Measurements from ENCODE around the gene AUTS2. TPM values are rescaled to one million over a fixed set of nuclear protein-coding genes. Genes with fewer than 3 reads are reported as not detected.

AUTS2 gene
- total RNA-seq, 2 experiments from 2014 or later, result 16.9 to 17.7 TPM

- Mint-ChIP-seq H3K9me3 (no peaks in the 10 kb centered on the region), H3K27me3 (no peaks in the 10 kb centered on the region), H3K4me1 (no peaks in the 10 kb centered on the region), H3K4me3 (no peak overlapping the region), H3K27ac (no peak overlapping the region), H3K36me3 (ENCODE audit: low read depth) (no peaks in the 10 kb centered on the region)
- DNase-seq, result no peak
- ChIA-PET POLR2A (no interaction called here), CTCF (no interaction called here)
These were observed 45.0 kb downstream of the AUTS2 start for GRCh38 chr7:69643265-69643664.

- Mint-ChIP-seq H3K27me3 (no peaks in the 10 kb centered on the region), H3K4me1 (no peaks in the 10 kb centered on the region), H3K36me3 (ENCODE audit: low read depth) (no peaks in the 10 kb centered on the region), H3K4me3 (no peak overlapping the region), H3K9me3 (no peaks in the 10 kb centered on the region), H3K27ac (no peak overlapping the region)
- CTCF ChIA-PET, result no interaction called here
- DNase-seq, result no peak
- POLR2A ChIA-PET, result no interaction called here
These were observed 45.6 kb downstream of the AUTS2 start for GRCh38 chr7:69643708-69644445.

GRCh38 chr7:69645683-69646082 is 47.4 kb downstream of the AUTS2 start:
- ChIA-PET POLR2A (no interaction called here), CTCF (no interaction called here)
- no peak overlapping the region for H3K27ac Mint-ChIP-seq
- no peaks in the 10 kb centered on the region for H3K27me3 Mint-ChIP-seq
- no peaks in the 10 kb centered on the region for H3K36me3 Mint-ChIP-seq (ENCODE audit: low read depth)
- no peaks in the 10 kb centered on the region for H3K9me3 Mint-ChIP-seq
- H3K4me1 Mint-ChIP-seq, result no peaks in the 10 kb centered on the region
- H3K4me3 Mint-ChIP-seq, result no peak overlapping the region
- DNase-seq, result no peak

- Mint-ChIP-seq H3K4me3 (no peak overlapping the region), H3K9me3 (no peaks in the 10 kb centered on the region), H3K27ac (no peak overlapping the region), H3K27me3 (no peaks in the 10 kb centered on the region), H3K4me1 (peaks cover 1% of the 10 kb centered on the region), H3K36me3 (ENCODE audit: low read depth) (no peaks in the 10 kb centered on the region)
- ChIA-PET CTCF (no interaction called here), POLR2A (no interaction called here)
- DNase-seq, result no peak
These were observed 52.9 kb downstream of the AUTS2 start for GRCh38 chr7:69651101-69651590.

GRCh38 chr7:69652947-69653701 is 54.8 kb downstream of the AUTS2 start:
- Mint-ChIP-seq H3K4me3 (no peak overlapping the region), H3K27ac (no peak overlapping the region), H3K4me1 (peaks cover 1% of the 10 kb centered on the region), H3K9me3 (no peaks in the 10 kb centered on the region), H3K27me3 (no peaks in the 10 kb centered on the region), H3K36me3 (ENCODE audit: low read depth) (no peaks in the 10 kb centered on the region)
- ChIA-PET CTCF (no interaction called here), POLR2A (no interaction called here)
- DNase-seq, result no peak

DNA sequence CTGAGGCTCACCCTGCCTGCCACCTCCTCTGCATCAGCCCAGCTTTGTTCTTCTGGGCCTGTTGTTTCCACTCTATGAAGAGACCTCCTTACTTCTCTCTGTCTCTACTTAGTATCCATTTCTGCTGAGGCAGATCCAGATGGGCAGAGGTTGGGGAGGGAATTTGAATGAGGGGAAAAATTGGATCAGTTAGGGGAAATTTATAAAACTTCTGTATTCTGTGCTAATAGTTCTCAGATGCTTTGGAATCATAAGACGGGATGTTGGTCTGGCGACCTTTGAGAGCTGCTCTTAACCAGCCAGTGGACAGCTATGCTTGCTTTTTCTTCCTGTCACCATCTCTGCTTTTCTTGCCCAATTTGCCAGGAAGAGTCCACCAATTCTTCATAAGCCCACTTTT is 55.5 kb downstream of the AUTS2 start:
- Mint-ChIP-seq H3K36me3 (ENCODE audit: low read depth) (no peaks in the 10 kb centered on the region), H3K4me3 (no peak overlapping the region), H3K4me1 (peaks cover 1% of the 10 kb centered on the region), H3K9me3 (no peaks in the 10 kb centered on the region), H3K27me3 (no peaks in the 10 kb centered on the region), H3K27ac (no peak overlapping the region)
- no peak for DNase-seq
- CTCF ChIA-PET, result no interaction called here
- POLR2A ChIA-PET, result no interaction called here

DNA sequence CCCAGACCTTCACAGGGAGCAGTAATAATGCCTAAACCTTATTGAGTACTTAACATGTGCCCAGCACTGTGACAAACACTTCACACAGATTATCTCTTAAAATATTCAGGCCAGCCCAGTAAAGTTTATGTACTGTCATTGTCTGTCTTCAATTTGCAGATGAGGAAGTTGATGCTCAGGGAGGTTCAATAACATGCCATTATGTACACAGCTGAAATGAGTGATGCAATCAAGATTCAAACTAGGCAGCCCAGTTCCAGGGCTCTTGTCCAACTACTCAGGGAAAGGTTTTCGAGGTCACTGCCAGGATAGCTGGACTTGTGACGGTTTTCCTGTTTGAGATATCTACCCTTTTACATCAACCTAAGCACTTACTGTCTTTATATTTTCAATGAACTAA is 56.1 kb downstream of the AUTS2 start:
- DNase-seq, result no peak
- Mint-ChIP-seq H3K4me3 (no peak overlapping the region), H3K9me3 (no peaks in the 10 kb centered on the region), H3K27me3 (no peaks in the 10 kb centered on the region), H3K36me3 (ENCODE audit: low read depth) (no peaks in the 10 kb centered on the region), H3K27ac (no peak overlapping the region), H3K4me1 (peaks cover 1% of the 10 kb centered on the region)
- POLR2A ChIA-PET, result no interaction called here
- CTCF ChIA-PET, result no interaction called here

- no peaks in the 10 kb centered on the region for H3K9me3 Mint-ChIP-seq
- H3K4me3 Mint-ChIP-seq, result no peak overlapping the region
- no peak for DNase-seq
- H3K4me1 Mint-ChIP-seq, result peaks cover 1% of the 10 kb centered on the region
- no peaks in the 10 kb centered on the region for H3K36me3 Mint-ChIP-seq (ENCODE audit: low read depth)
- ChIA-PET POLR2A (no interaction called here), CTCF (no interaction called here)
- H3K27me3 Mint-ChIP-seq, result no peaks in the 10 kb centered on the region
- no peak overlapping the region for H3K27ac Mint-ChIP-seq
These were observed 56.8 kb downstream of the AUTS2 start for GRCh38 chr7:69654849-69655707.

DNA sequence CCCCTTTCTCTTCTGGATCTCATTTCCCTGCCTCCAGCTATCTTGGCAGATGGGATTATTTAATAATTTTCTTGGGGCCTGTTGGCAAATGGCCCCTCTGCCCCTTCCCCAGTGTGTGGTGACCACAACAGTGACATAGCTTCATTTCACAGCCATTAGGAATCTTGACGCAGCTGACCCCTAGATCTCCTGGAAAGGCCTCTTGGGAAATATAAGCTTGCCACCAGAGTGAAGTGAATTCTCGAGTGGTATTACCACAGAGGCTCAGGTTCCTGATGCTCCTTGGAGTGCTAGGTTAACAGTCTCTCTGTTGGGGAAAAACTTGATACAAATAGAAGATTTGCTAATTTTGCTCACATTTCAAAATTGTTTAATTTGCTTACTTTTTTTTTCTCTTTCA is 57.8 kb downstream of the AUTS2 start:
- Mint-ChIP-seq H3K27ac (no peak overlapping the region), H3K27me3 (no peaks in the 10 kb centered on the region), H3K4me3 (no peak overlapping the region), H3K9me3 (no peaks in the 10 kb centered on the region), H3K36me3 (ENCODE audit: low read depth) (no peaks in the 10 kb centered on the region), H3K4me1 (peaks cover 1% of the 10 kb centered on the region)
- no peak for DNase-seq
- ChIA-PET POLR2A (no interaction called here), CTCF (no interaction called here)

GRCh38 chr7:69656890-69657289 is 58.6 kb downstream of the AUTS2 start:
- H3K36me3 Mint-ChIP-seq (ENCODE audit: low read depth), result no peaks in the 10 kb centered on the region
- CTCF ChIA-PET, result no interaction called here

DNA sequence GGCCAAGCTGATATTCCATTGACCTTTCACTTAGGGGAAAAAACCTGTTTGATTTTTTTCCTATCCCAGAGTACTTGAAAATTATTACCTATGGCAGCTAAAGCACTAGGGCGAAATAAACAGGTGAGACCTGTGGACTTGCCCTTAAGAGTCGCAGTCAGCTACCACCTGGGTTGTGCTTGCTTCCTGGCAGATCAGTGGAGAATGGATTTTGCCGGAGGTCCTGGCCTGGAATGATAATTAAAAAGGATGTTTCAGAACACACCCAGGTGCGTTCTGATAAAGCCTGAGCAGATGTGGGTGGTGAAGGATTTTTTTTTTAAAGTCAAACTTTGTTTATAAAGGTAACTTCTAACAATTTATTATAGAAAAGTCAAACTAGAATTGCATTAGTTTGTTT is 59.1 kb downstream of the AUTS2 start:
- no peaks in the 10 kb centered on the region for H3K4me1 Mint-ChIP-seq
- H3K27ac Mint-ChIP-seq, result no peak overlapping the region
- no peak for DNase-seq
- peaks cover 1% of the 10 kb centered on the region for H3K27me3 Mint-ChIP-seq
- H3K4me3 Mint-ChIP-seq, result no peak overlapping the region
- H3K36me3 Mint-ChIP-seq (ENCODE audit: low read depth), result no peaks in the 10 kb centered on the region
- CTCF ChIA-PET, result no interaction called here
- H3K9me3 Mint-ChIP-seq, result no peaks in the 10 kb centered on the region
- POLR2A ChIA-PET, result no interaction called here

More at GRCh38 chr7:69656890-69657289, 58.6 kb downstream of the AUTS2 start:
- Mint-ChIP-seq H3K27me3 (peaks cover 1% of the 10 kb centered on the region), H3K27ac (no peak overlapping the region), H3K9me3 (no peaks in the 10 kb centered on the region), H3K4me1 (no peaks in the 10 kb centered on the region), H3K4me3 (no peak overlapping the region)
- POLR2A ChIA-PET, result no interaction called here
- no peak for DNase-seq

DNA sequence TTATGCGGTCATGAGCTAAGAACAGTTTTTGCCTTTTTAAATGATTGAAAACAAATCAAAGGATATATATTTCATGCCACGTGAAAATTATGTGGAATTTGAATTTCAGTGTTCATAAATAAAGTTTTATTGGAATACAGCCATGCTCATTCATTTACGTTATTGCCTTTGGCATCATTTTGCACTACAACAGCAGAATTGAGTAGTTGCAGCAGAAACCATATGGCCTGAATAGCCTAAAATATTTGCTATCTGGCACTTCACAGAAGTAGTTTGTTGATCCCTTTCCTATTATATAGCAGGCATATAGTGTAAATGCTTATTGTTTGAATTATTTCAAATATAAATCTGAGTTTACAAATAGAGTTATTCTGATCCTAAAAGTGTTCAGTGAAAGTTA is 59.7 kb downstream of the AUTS2 start:
- H3K9me3 Mint-ChIP-seq, result no peaks in the 10 kb centered on the region
- ChIA-PET CTCF (no interaction called here), POLR2A (no interaction called here)
- H3K36me3 Mint-ChIP-seq (ENCODE audit: low read depth), result no peaks in the 10 kb centered on the region
- H3K4me3 Mint-ChIP-seq, result no peak overlapping the region
- no peak overlapping the region for H3K27ac Mint-ChIP-seq
- DNase-seq, result no peak
- no peaks in the 10 kb centered on the region for H3K4me1 Mint-ChIP-seq
- H3K27me3 Mint-ChIP-seq, result peaks cover 1% of the 10 kb centered on the region

DNA sequence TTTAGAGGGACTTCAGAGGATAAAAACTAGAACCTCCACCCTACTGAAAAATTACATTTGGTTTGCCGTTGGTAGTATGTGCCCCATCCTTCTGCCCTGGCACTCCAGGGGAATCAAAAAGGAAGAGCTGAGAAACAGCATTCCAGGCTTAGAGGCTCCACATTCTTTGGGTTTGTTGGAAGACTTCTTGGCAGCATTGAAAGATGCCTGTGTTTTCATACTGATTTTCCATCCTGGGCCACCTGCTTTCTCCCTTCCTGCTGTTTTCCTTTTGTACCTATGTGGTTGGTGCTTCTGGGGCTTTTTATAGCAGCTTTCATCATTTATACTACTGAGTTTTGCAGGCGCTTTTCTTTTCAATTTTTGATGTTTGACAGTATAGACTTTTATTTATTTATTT is 61.7 kb downstream of the AUTS2 start:
- Mint-ChIP-seq H3K4me3 (no peak overlapping the region), H3K36me3 (ENCODE audit: low read depth) (no peaks in the 10 kb centered on the region), H3K27ac (no peak overlapping the region), H3K4me1 (no peaks in the 10 kb centered on the region), H3K27me3 (peaks cover 1% of the 10 kb centered on the region), H3K9me3 (no peaks in the 10 kb centered on the region)
- no peak for DNase-seq
- ChIA-PET CTCF (no interaction called here), POLR2A (no interaction called here)
